Transverse colon (tissue), 4 donors: Measurements from ENCODE around the gene FGF6. TPM values are rescaled to one million over a fixed set of nuclear protein-coding genes. Genes with fewer than 3 reads are reported as not detected.

Source experiments
- DNase-seq: peaks from one replicate; pipeline ENCODE4 v3.0.0-alpha.2; 2019
- H3K27ac ChIP-seq, 4 donors: fragments of 200-600 bp; sonication (generic); 2 replicates each; pipeline ENCODE4 v1.5.1; 2016 to 2018; ENCODE audit warnings: inconsistent platforms in 4 of 4
- H3K27me3 ChIP-seq: fragments of 200-600 bp; sonication (generic); 2 replicates; pipeline ENCODE4 v1.5.1; 2017; ENCODE audit warnings: inconsistent platforms
- H3K36me3 ChIP-seq, 4 donors: fragments of 200-600 bp; sonication (generic); 2 replicates each; pipeline ENCODE4 v1.5.1; 2017 to 2019; ENCODE audit warnings: inconsistent platforms in 4 of 4
- H3K4me1 ChIP-seq, 4 donors: fragments of 200-600 bp; sonication (generic); 2 replicates each; pipeline ENCODE4 v1.5.1; 2017 to 2020; ENCODE audit warnings: inconsistent platforms in 4 of 4
- H3K4me3 ChIP-seq, 4 donors: fragments of 200-600 bp; sonication (generic); 1 replicate in 1 of 4; 2 replicates in 3 of 4; pipeline versions ENCODE4 v1.5.1 to v1.6.1; 2017 to 2019; ENCODE audit warnings: inconsistent platforms in 4 of 4
- H3K9me3 ChIP-seq, 2 donors: fragments of 200-600 bp; sonication (generic); 2 replicates each; pipeline ENCODE4 v1.5.1; 2017 to 2019; ENCODE audit warnings: inconsistent platforms in 2 of 2
- EP300 ChIP-seq: sonication (generic); formaldehyde crosslinking; IDR thresholded peaks from one replicate; pipeline ENCODE4 v1.6.1; 2017; ENCODE audit warnings: antibody characterized with exemption, low read depth
- POLR2A ChIP-seq: fragments of 450-650 bp; IDR thresholded peaks from one replicate; pipeline ENCODE4 v1.6.1; 2016; ENCODE audit warnings: antibody characterized with exemption, mild to moderate bottlenecking, moderate library complexity
- POLR2AphosphoS5 ChIP-seq, 3 donors: sonication (generic); formaldehyde crosslinking; IDR thresholded peaks; one replicate each; pipeline ENCODE4 v1.6.1; 2016; ENCODE audit warnings: antibody characterized with exemption in 3 of 3
- WGBS, 2 donors: methylation state at CpG; one replicate each; pipeline ENCODE4 v1.1.5; 2018; ENCODE audit warnings: low coverage in 1 of 2; 5-methylcytosine and 5-hydroxymethylcytosine counted together
- in situ Hi-C, 4 donors: fragments of 200-750 bp; cut with MboI; loops; one replicate each; pipeline versions ENCODE4 v1.15.0 to v1.15.1; 2017; ENCODE audit warnings: low sequenced_read_pairs in 3 of 4, low pct_ligation_motif_present in 1 of 4, low pct_unique_long_range_greater_than_20kb in 1 of 4
- intact Hi-C: fragments of 100-400 bp; cut with DNase I; formaldehyde crosslinking; loops from one replicate; pipeline ENCODE4 v1.15.1; 2023; ENCODE audit warnings: low total_unique reads
- total RNA-seq, 4 donors: library from RNA; depleted of rRNA; stranded (reverse); fragments of >200 nt; gene quantifications; one replicate each; pipeline ENCODE4 v1.1.0, GENCODE V29; 2016
- TF ChIP-seq, protein P1 (sequence below), 5 experiments: fragments of 200-600 bp in 3 of 5; fragments of 450-650 bp in 2 of 5; sonication (generic) in 3 of 5; IDR thresholded peaks; 1 replicate in 2 of 5; 2 replicates in 3 of 5; pipeline ENCODE4 v1.5.1; 2016 to 2017; ENCODE audit warnings: antibody characterized with exemption in 5 of 5, inconsistent platforms in 3 of 5, mild to moderate bottlenecking in 2 of 5, moderate library complexity in 1 of 5

The FGF6 gene
- total RNA-seq, 4 donors from 2014 or later: not detected

DNA sequence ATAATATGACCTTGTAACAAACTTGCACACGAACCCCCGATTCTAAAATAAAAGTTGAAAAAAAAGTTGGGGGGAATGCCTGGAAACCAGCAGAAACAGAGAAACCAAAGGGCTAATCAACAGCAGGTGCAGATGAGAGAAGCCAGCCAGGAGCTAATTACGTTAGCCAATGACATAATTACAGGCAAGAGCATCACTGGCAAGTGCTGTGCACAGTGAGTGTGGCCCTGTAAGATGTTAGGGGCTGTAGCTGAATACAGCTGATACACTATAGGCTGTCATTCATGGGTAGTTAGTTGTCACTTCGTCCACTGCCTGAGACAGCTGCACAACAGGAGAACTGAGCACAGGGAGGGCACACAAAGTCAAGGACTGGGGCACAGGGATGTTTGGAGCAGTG lies 58.8 kb downstream of the FGF6 start:
- Histone ChIP-seq H3K9me3 (no peaks in the 10 kb centered on the region), H3K27ac (no peak overlapping the region), H3K36me3 (no peaks in the 10 kb centered on the region), H3K27me3 (no peaks in the 10 kb centered on the region), H3K4me1 (no peaks in the 10 kb centered on the region), H3K4me3 (no peak overlapping the region)
- DNase-seq: no peak
- no peak for TF ChIP-seq POLR2AphosphoS5 (IDR thresholded peaks at IDR 0.05)
- no peak for TF ChIP-seq POLR2A
- TF ChIP-seq, protein P1, sequence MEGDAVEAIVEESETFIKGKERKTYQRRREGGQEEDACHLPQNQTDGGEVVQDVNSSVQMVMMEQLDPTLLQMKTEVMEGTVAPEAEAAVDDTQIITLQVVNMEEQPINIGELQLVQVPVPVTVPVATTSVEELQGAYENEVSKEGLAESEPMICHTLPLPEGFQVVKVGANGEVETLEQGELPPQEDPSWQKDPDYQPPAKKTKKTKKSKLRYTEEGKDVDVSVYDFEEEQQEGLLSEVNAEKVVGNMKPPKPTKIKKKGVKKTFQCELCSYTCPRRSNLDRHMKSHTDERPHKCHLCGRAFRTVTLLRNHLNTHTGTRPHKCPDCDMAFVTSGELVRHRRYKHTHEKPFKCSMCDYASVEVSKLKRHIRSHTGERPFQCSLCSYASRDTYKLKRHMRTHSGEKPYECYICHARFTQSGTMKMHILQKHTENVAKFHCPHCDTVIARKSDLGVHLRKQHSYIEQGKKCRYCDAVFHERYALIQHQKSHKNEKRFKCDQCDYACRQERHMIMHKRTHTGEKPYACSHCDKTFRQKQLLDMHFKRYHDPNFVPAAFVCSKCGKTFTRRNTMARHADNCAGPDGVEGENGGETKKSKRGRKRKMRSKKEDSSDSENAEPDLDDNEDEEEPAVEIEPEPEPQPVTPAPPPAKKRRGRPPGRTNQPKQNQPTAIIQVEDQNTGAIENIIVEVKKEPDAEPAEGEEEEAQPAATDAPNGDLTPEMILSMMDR (IDR thresholded peaks at IDR 0.05): no peak
- TF ChIP-seq EP300: no peak
- in situ Hi-C loops: no loop called here
- intact Hi-C loops: no loop called here
- 72% methylated on average over 4 of the region's 4 CpGs; no CpG with 5 or more reads in 1 of the 2 donors for WGBS, 2 donors

Other genes with a start within 250 kb of the FGF6 start
- gene CCND2, start 172.1 kb downstream of the FGF6 start, total RNA-seq: 100 to 1,000 TPM in 1 of 4 donors, 10 to 100 TPM in 3; 32.9 to 132 (median 58.8) TPM
- gene TIGAR, start 124.6 kb downstream of the FGF6 start, total RNA-seq: 10 to 100 TPM in 1 of 4 donors, 1 to 10 TPM in 3; 2.6 to 26.6 (median 4.4) TPM
- gene FGF23, start 66.1 kb downstream of the FGF6 start, total RNA-seq: not detected
- gene RAD51AP1, start 93.1 kb upstream of the FGF6 start, total RNA-seq: 1 to 10 TPM in 3 of 4 donors, not detected in 1; 1.9 to 2.7 (median 2.4) TPM
- gene DYRK4, start 116.4 kb upstream of the FGF6 start, total RNA-seq: 100 to 1,000 TPM in 1 of 4 donors, 10 to 100 TPM in 3; 20.3 to 120 (median 22.4) TPM
- gene AKAP3, start 203.2 kb upstream of the FGF6 start, total RNA-seq: 1 to 10 TPM in 2 of 4 donors, not detected in 2; 1.6 to 1.8 TPM
- gene NDUFA9, start 203.3 kb upstream of the FGF6 start, total RNA-seq: 10 to 100 TPM; 43.8 to 99.9 (median 61.2) TPM